OCI-LY1 (cell line): ENCODE results near the gene NEURL1B.
"Not testable (repeated sequence)": the region's sequence is repeated elsewhere in the genome, so short reads cannot be mapped to it uniquely, and the experiment has no call there.

Experiments used
- H2AFZ ChIP-seq: fragments of 200-600 bp; sonication (generic), shearing (Covaris generic); 2 replicates; pipeline ENCODE4 v1.6.0; 2014; ENCODE audit warnings: antibody characterized with exemption, mild to moderate bottlenecking, low read length
- H3F3A ChIP-seq: fragments of 200-600 bp; sonication (generic), shearing (Covaris generic); 2 replicates; pipeline ENCODE4 v1.6.0; 2014; ENCODE audit warnings: mild to moderate bottlenecking, antibody characterized with exemption, low read length, moderate library complexity; ENCODE audit not compliant: insufficient read depth
- H3K27ac ChIP-seq: fragments of 200-600 bp; sonication (generic); 2 replicates; pipeline ENCODE4 v1.5.1; 2014; ENCODE audit warnings: low read length, mixed run types, mild to moderate bottlenecking, low read depth; ENCODE audit not compliant: poor library complexity, severe bottlenecking
- H3K27me3 ChIP-seq: fragments of 200-600 bp; sonication (generic); 2 replicates; pipeline ENCODE4 v1.6.0; 2014; ENCODE audit warnings: antibody characterized with exemption, mild to moderate bottlenecking, low read length, moderate library complexity; ENCODE audit not compliant: insufficient read depth
- H3K36me3 ChIP-seq: fragments of 200-600 bp; sonication (generic); 2 replicates; pipeline ENCODE4 v1.6.1; 2014; ENCODE audit warnings: mild to moderate bottlenecking, antibody characterized with exemption, low read length, moderate library complexity, mixed read lengths; ENCODE audit not compliant: insufficient read depth
- H3K4me1 ChIP-seq: fragments of 200-600 bp; sonication (generic); 2 replicates; pipeline ENCODE4 v1.5.1; 2014; ENCODE audit warnings: mild to moderate bottlenecking, low read length, moderate library complexity; ENCODE audit not compliant: insufficient read depth, severe bottlenecking
- H3K4me2 ChIP-seq: fragments of 200-600 bp; sonication (generic), shearing (Covaris generic); 2 replicates; pipeline ENCODE4 v1.6.1; 2014; ENCODE audit warnings: low read length
- H3K4me3 ChIP-seq: fragments of 200-600 bp; sonication (generic); 2 replicates; pipeline ENCODE4 v1.5.1; 2014; ENCODE audit warnings: low read length, low read depth, mild to moderate bottlenecking, mixed read lengths; ENCODE audit not compliant: poor library complexity, severe bottlenecking
- H3K79me2 ChIP-seq: fragments of 200-600 bp; shearing (Covaris generic); 2 replicates; pipeline ENCODE4 v1.6.1; 2016; ENCODE audit warnings: mixed run types, low read length, mixed read lengths; ENCODE audit not compliant: insufficient read depth
- H3K9ac ChIP-seq: fragments of 200-600 bp; sonication (generic), shearing (Covaris generic); 2 replicates; pipeline ENCODE4 v1.6.1; 2014; ENCODE audit warnings: mild to moderate bottlenecking, low read length, mixed read lengths
- H3K9me2 ChIP-seq: fragments of 200-600 bp; sonication (generic), shearing (Covaris generic); 2 replicates; pipeline ENCODE4 v1.6.1; 2014; ENCODE audit warnings: low read depth, mild to moderate bottlenecking, low read length, mixed read lengths
- H3K9me3 ChIP-seq: fragments of 200-600 bp; shearing (Covaris generic); 2 replicates; pipeline ENCODE4 v1.6.1; 2014; ENCODE audit warnings: low read length, mixed read lengths
- H4K20me1 ChIP-seq: fragments of 200-600 bp; sonication (generic), shearing (Covaris generic); 2 replicates; pipeline ENCODE4 v1.6.0; 2016; ENCODE audit warnings: mild to moderate bottlenecking, low read length; ENCODE audit not compliant: insufficient read depth
- EZH2 ChIP-seq: fragments of 200-600 bp; sonication (generic), shearing (Covaris generic); IDR thresholded peaks from 2 replicates; pipeline ENCODE4 v1.8.0; 2017; ENCODE audit warnings: borderline replicate concordance, mixed run types, mild to moderate bottlenecking, antibody characterized with exemption, low read length, moderate library complexity, mixed read lengths
- TF ChIP-seq, protein P1 (sequence below): fragments of 200-600 bp; sonication (generic), shearing (Covaris generic); IDR thresholded peaks from 2 replicates; pipeline ENCODE4 v1.5.1; 2017; ENCODE audit warnings: mild to moderate bottlenecking, antibody characterized with exemption, low read length, moderate library complexity, mixed read lengths

NEURL1B gene

DNA sequence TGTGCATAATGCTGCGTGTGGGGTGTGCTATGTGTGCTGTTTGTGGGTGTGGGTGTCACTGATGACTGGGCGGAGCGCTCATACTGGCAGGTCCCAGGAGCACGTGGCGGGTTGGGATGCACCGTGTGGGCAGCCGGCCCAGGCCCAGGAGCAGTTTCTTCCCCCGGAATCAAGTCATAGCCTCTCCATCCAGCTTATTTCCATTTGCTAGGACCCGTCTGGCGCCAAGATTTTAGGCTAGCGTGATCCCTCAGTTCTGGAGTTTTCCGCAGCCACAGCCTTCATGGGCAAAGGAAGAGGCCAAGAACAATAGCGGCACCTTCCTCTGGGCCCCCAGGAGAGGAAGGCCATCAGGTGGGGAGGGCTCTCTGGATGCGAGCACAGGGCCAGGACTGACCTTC, 43.3 kb upstream of the NEURL1B start:
- H3K79me2 ChIP-seq: no peaks in the 10 kb centered on the region
- H3K4me3 ChIP-seq: no peak overlapping the region
- no peaks in the 10 kb centered on the region for H3F3A ChIP-seq
- no peaks in the 10 kb centered on the region for H3K4me1 ChIP-seq
- H3K9me2 ChIP-seq: no peaks in the 10 kb centered on the region
- no peak overlapping the region for H2AFZ ChIP-seq
- no peak for TF ChIP-seq EZH2
- TF ChIP-seq, protein P1, sequence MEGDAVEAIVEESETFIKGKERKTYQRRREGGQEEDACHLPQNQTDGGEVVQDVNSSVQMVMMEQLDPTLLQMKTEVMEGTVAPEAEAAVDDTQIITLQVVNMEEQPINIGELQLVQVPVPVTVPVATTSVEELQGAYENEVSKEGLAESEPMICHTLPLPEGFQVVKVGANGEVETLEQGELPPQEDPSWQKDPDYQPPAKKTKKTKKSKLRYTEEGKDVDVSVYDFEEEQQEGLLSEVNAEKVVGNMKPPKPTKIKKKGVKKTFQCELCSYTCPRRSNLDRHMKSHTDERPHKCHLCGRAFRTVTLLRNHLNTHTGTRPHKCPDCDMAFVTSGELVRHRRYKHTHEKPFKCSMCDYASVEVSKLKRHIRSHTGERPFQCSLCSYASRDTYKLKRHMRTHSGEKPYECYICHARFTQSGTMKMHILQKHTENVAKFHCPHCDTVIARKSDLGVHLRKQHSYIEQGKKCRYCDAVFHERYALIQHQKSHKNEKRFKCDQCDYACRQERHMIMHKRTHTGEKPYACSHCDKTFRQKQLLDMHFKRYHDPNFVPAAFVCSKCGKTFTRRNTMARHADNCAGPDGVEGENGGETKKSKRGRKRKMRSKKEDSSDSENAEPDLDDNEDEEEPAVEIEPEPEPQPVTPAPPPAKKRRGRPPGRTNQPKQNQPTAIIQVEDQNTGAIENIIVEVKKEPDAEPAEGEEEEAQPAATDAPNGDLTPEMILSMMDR: no peak
- H3K36me3 ChIP-seq: no peaks in the 10 kb centered on the region
- no peaks in the 10 kb centered on the region for H3K9me3 ChIP-seq
- no peak overlapping the region for H3K4me2 ChIP-seq
- H3K27me3 ChIP-seq: no peaks in the 10 kb centered on the region
- H3K9ac ChIP-seq: no peak overlapping the region
- no peak overlapping the region for H3K27ac ChIP-seq
- H4K20me1 ChIP-seq: no peaks in the 10 kb centered on the region

DNA sequence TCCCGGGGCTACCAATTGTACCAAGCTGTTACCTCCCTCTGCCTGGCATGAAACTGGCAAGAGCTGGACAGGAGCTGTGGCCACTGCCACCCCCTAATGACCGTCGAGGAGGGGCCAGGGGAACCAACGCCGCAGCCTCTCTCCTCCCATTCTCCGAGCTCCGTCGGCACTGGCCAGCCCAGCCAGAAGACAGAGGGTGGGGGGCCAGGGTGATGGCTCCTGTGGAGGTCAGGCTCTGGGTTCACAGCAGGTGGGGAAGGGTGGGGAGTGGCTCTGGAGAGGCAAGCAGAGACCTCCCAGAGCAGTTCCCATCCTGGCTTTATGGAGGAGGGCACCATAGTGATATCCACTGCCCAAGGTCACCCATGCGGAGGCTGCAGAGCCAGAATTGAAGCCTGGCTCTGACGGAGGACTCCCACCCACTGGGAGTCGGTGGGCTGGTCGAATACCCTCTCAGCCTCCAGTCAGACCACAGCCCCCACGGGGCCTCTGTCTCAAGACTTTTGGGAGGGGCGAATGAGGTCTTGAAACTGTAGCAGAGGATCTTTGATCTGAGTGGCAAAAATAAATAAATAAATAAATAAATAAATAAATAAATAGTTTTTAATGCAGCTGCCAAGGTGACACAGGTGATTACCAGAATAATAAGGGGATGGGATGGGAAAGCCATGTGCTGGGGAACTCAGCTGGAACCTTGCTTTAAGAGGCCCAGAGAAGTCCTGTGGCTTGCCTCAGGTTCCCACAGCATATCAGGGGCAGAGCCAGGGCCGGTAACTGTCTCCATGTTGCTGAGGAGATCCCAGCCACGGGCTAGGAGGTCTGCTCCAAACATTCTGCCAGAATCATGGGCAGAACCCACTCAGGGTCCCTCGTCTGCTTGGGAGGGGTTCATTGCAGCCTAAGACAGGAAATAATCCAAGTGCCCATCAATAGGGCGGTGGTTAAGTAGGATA, 42.5 kb upstream of the NEURL1B start:
- H3K27ac ChIP-seq: no peak overlapping the region

DNA sequence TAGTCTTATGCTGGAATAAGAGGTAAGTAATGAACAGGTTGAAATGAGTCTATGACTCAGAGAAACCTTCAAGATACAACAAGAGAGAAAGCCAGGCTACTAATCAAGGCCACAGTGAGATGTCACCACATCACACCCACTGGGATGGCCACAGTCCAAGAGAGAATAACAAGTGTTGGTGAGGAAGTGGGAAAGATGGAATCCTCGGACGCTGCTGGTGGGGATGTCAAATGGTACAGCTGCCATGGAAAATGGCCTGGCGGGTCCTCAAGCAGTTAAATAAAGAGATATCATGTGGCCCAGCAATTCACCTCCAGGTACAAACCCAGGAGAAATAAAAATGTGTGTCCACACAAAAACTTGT, 41.9 kb upstream of the NEURL1B start:
- Histone ChIP-seq H4K20me1 (no peaks in the 10 kb centered on the region), H3F3A (no peaks in the 10 kb centered on the region), H3K4me3 (no peak overlapping the region), H3K27ac (no peak overlapping the region), H3K36me3 (no peaks in the 10 kb centered on the region), H3K4me1 (no peaks in the 10 kb centered on the region), H3K4me2 (no peak overlapping the region), H3K9me3 (no peaks in the 10 kb centered on the region), H2AFZ (no peak overlapping the region), H3K27me3 (no peaks in the 10 kb centered on the region; the same call in 1 of the 2 replicates), H3K9ac (no peak overlapping the region), H3K9me2 (no peaks in the 10 kb centered on the region), H3K79me2 (no peaks in the 10 kb centered on the region)
- no peak for TF ChIP-seq EZH2
- TF ChIP-seq, protein P1: no peak

More for the DNA sequence above, 42.5 kb upstream of the NEURL1B start:
- H3K36me3 ChIP-seq: no peaks in the 10 kb centered on the region
- H3F3A ChIP-seq: no peaks in the 10 kb centered on the region
- no peak overlapping the region for H2AFZ ChIP-seq
- H3K79me2 ChIP-seq: no peaks in the 10 kb centered on the region
- H3K4me2 ChIP-seq: no peak overlapping the region
- no peaks in the 10 kb centered on the region for H3K4me1 ChIP-seq
- no peaks in the 10 kb centered on the region for H3K9me3 ChIP-seq
- H3K9ac ChIP-seq: no peak overlapping the region
- TF ChIP-seq EZH2: no peak
- H3K4me3 ChIP-seq: no peak overlapping the region
- H3K27me3 ChIP-seq: no peaks in the 10 kb centered on the region
- no peaks in the 10 kb centered on the region for H4K20me1 ChIP-seq
- no peaks in the 10 kb centered on the region for H3K9me2 ChIP-seq

DNA sequence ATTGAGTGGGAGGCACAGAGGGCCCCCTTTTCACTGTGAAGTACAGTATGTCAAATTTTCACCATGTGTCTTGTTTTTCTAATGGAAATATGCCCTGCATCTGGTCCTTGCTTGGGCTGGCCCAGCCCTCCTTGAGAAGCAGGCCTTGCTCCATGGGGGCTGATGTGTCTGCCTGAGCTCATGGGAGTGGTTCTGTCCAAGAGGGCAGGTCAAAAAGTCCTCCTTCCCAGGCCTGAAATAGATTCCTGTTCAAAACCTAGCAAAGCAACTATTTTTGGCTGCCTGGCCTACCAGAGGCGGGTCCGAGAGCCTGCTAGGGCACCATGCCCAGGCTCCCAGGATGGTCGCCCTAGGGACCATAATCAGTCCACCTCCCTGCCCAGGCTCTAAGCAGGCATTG, 40.5 kb upstream of the NEURL1B start:
- Histone ChIP-seq H3K4me1 (no peaks in the 10 kb centered on the region), H3K9me2 (no peaks in the 10 kb centered on the region), H3K9me3 (no peaks in the 10 kb centered on the region), H3K27me3 (no peaks in the 10 kb centered on the region; the same call in 1 of the 2 replicates), H3K79me2 (no peaks in the 10 kb centered on the region), H3K4me2 (no peak overlapping the region), H3K9ac (no peak overlapping the region), H3K36me3 (no peaks in the 10 kb centered on the region), H4K20me1 (no peaks in the 10 kb centered on the region), H3F3A (no peaks in the 10 kb centered on the region), H3K27ac (no peak overlapping the region), H3K4me3 (no peak overlapping the region), H2AFZ (no peak overlapping the region)
- TF ChIP-seq EZH2: no peak
- TF ChIP-seq, protein P1: no peak

DNA sequence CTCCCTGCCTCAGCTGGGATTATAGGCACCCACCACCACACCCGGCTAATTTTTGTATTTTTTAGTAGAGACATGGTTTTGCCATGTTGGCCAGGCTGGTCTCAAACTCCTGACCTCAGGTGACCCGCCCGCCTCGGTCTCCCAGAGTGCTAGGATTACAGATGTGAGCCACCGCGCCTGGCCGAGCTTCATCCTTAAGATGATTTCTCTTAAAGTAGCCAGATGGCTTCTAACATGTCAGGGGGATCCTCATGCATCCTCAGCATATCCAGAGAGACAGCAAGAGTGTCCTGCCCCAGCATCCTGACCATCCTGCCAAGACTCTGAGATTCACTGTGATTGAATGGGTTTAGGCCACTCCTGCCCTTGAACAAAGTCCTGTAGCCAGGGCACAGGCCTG, 39.5 kb upstream of the NEURL1B start:
- not testable (repeated sequence) for H3K9me2 ChIP-seq, H3K4me1 ChIP-seq, H3K4me2 ChIP-seq

More for the DNA sequence above, 39.5 kb upstream of the NEURL1B start:
- not testable (repeated sequence) for H4K20me1 ChIP-seq, H3K27ac ChIP-seq, H3K79me2 ChIP-seq, H3K27me3 ChIP-seq, H3K4me3 ChIP-seq, H3F3A ChIP-seq, H2AFZ ChIP-seq, H3K9me3 ChIP-seq, H3K36me3 ChIP-seq, H3K9ac ChIP-seq
